ENCODE measurements around the gene TBC1D22A.

GRCh38 chr22:47160141-47160541 lies 397.7 kb downstream of the TBC1D22A start:
- TF ChIP-seq CTCF (IDR thresholded peaks at IDR 0.05 in 4 of 5, conservative IDR thresholded peaks at IDR 0.05 in 1 of 5) (no peak), POLR2A (IDR thresholded peaks at IDR 0.05) (no peak)

Data from gastrocnemius medialis (tissue), 4 donors.